ENCODE data around the gene DOCK1.

DOCK1 gene

GRCh38 chr10:127242914-127243313 is 337.7 kb downstream of the DOCK1 start:
- no peak for DNase-seq

- DNase-seq, result no peak
These were observed 338.5 kb downstream of the DOCK1 start for GRCh38 chr10:127243490-127244272.

- no peak for DNase-seq
These were observed 340.2 kb downstream of the DOCK1 start for GRCh38 chr10:127245456-127245855.

- no peak for DNase-seq
These were observed 344.8 kb downstream of the DOCK1 start for GRCh38 chr10:127250031-127250430.

GRCh38 chr10:127252818-127253217 is 347.6 kb downstream of the DOCK1 start:
- DNase-seq, result no peak

- DNase-seq, result no peak
These were observed 349.0 kb downstream of the DOCK1 start for GRCh38 chr10:127254276-127254675.

GRCh38 chr10:127257395-127257794 is 352.2 kb downstream of the DOCK1 start:
- DNase-seq, result no peak

- DNase-seq, result no peak
These were observed 354.1 kb downstream of the DOCK1 start for GRCh38 chr10:127259347-127259746.

- DNase-seq, result no peak
These were observed 357.4 kb downstream of the DOCK1 start for GRCh38 chr10:127262606-127263005.

- no peak for DNase-seq
These were observed 360.1 kb downstream of the DOCK1 start for GRCh38 chr10:127265288-127265687.

- DNase-seq, result no peak
These were observed 361.2 kb downstream of the DOCK1 start for GRCh38 chr10:127266431-127266830.

GRCh38 chr10:127267442-127267841 is 362.2 kb downstream of the DOCK1 start:
- no peak for DNase-seq

GRCh38 chr10:127272076-127272475 is 366.8 kb downstream of the DOCK1 start:
- DNase-seq, result no peak

- no peak for DNase-seq
These were observed 370.0 kb downstream of the DOCK1 start for GRCh38 chr10:127275272-127275671.

- DNase-seq, result no peak
These were observed 370.7 kb downstream of the DOCK1 start for GRCh38 chr10:127275793-127276450.

- DNase-seq, result no peak
These were observed 371.7 kb downstream of the DOCK1 start for GRCh38 chr10:127276794-127277462.

- no peak for DNase-seq
These were observed 372.8 kb downstream of the DOCK1 start for GRCh38 chr10:127278001-127278400.

GRCh38 chr10:127279334-127279774 is 374.1 kb downstream of the DOCK1 start:
- no peak for DNase-seq

- no peak for DNase-seq
These were observed 375.2 kb downstream of the DOCK1 start for GRCh38 chr10:127280446-127280845.

- no peak for DNase-seq
These were observed 377.8 kb downstream of the DOCK1 start for GRCh38 chr10:127283017-127283416.

GRCh38 chr10:127283576-127283975 is 378.3 kb downstream of the DOCK1 start:
- no peak for DNase-seq

GRCh38 chr10:127290850-127291249 is 385.6 kb downstream of the DOCK1 start:
- no peak for DNase-seq

GRCh38 chr10:127291329-127291728 is 386.1 kb downstream of the DOCK1 start:
- no peak for DNase-seq

- DNase-seq, result no peak
These were observed 387.7 kb downstream of the DOCK1 start for GRCh38 chr10:127292888-127293287.

All from NCI-H2107 (cell line).